GM12874 (cell line): ENCODE measurements around the gene GNPTG.

Experiments
- CTCF ChIP-seq: IDR thresholded peaks from 2 replicates; pipeline ENCODE4 v1.5.1; 2011; ENCODE audit warnings: low read depth, mild to moderate bottlenecking, control low read depth, low read length, moderate library complexity; ENCODE audit not compliant: insufficient read depth

The GNPTG gene

GRCh38 chr16:1367486-1368174 lies 15.9 kb downstream of the GNPTG start:
- TF ChIP-seq CTCF: no peak

GRCh38 chr16:1371054-1371978 lies 19.6 kb downstream of the GNPTG start:
- TF ChIP-seq CTCF: no peak

- TF ChIP-seq CTCF: no peak
These were observed 20.7 kb downstream of the GNPTG start for GRCh38 chr16:1372292-1372950.

GRCh38 chr16:1374418-1375297 lies 22.9 kb downstream of the GNPTG start:
- no peak for TF ChIP-seq CTCF

GRCh38 chr16:1375298-1375640 lies 23.5 kb downstream of the GNPTG start:
- TF ChIP-seq CTCF: no peak

- no peak for TF ChIP-seq CTCF
These were observed 24.1 kb downstream of the GNPTG start for GRCh38 chr16:1375741-1376410.
